ENCODE measurements around the gene SPRR2G. TPM values are rescaled to one million over a fixed set of nuclear protein-coding genes. Genes with fewer than 3 reads are reported as not detected.

SPRR2G gene
- total and polyA plus RNA-seq, 2 of the 8 experiments (the other 6 are each of a cell fraction or from before 2014, with no cell fraction given) = not detected

DNA sequence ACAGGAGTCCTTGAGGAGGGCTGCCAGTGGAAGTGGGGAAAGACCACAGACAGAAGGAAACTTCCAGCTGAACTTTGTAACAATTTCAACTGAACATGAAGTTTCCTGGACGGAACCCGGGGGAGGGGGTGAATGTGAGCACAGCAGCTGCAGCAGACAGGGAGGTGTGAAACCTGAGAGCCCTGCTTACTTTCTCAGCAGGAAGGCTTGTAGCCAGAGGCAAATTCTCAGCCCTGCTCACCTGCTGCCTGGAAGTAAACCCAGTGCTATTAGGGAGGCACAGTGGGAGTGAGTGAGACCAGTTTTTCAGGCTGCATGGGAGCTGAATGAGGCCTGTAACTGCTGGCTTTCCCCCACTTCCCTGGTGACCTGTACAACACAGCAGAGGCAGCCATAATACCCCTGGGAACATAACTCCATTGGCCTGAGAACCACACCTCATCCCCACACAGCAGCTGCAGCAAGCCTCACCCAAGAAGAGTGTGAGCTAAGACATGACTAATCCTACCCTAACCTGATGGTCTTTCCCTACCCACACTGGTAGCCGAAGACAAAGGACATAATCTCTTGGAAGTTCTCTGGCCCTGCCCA, 27.8 kb downstream of the SPRR2G start (continued):
- TF ChIP-seq, protein P1, sequence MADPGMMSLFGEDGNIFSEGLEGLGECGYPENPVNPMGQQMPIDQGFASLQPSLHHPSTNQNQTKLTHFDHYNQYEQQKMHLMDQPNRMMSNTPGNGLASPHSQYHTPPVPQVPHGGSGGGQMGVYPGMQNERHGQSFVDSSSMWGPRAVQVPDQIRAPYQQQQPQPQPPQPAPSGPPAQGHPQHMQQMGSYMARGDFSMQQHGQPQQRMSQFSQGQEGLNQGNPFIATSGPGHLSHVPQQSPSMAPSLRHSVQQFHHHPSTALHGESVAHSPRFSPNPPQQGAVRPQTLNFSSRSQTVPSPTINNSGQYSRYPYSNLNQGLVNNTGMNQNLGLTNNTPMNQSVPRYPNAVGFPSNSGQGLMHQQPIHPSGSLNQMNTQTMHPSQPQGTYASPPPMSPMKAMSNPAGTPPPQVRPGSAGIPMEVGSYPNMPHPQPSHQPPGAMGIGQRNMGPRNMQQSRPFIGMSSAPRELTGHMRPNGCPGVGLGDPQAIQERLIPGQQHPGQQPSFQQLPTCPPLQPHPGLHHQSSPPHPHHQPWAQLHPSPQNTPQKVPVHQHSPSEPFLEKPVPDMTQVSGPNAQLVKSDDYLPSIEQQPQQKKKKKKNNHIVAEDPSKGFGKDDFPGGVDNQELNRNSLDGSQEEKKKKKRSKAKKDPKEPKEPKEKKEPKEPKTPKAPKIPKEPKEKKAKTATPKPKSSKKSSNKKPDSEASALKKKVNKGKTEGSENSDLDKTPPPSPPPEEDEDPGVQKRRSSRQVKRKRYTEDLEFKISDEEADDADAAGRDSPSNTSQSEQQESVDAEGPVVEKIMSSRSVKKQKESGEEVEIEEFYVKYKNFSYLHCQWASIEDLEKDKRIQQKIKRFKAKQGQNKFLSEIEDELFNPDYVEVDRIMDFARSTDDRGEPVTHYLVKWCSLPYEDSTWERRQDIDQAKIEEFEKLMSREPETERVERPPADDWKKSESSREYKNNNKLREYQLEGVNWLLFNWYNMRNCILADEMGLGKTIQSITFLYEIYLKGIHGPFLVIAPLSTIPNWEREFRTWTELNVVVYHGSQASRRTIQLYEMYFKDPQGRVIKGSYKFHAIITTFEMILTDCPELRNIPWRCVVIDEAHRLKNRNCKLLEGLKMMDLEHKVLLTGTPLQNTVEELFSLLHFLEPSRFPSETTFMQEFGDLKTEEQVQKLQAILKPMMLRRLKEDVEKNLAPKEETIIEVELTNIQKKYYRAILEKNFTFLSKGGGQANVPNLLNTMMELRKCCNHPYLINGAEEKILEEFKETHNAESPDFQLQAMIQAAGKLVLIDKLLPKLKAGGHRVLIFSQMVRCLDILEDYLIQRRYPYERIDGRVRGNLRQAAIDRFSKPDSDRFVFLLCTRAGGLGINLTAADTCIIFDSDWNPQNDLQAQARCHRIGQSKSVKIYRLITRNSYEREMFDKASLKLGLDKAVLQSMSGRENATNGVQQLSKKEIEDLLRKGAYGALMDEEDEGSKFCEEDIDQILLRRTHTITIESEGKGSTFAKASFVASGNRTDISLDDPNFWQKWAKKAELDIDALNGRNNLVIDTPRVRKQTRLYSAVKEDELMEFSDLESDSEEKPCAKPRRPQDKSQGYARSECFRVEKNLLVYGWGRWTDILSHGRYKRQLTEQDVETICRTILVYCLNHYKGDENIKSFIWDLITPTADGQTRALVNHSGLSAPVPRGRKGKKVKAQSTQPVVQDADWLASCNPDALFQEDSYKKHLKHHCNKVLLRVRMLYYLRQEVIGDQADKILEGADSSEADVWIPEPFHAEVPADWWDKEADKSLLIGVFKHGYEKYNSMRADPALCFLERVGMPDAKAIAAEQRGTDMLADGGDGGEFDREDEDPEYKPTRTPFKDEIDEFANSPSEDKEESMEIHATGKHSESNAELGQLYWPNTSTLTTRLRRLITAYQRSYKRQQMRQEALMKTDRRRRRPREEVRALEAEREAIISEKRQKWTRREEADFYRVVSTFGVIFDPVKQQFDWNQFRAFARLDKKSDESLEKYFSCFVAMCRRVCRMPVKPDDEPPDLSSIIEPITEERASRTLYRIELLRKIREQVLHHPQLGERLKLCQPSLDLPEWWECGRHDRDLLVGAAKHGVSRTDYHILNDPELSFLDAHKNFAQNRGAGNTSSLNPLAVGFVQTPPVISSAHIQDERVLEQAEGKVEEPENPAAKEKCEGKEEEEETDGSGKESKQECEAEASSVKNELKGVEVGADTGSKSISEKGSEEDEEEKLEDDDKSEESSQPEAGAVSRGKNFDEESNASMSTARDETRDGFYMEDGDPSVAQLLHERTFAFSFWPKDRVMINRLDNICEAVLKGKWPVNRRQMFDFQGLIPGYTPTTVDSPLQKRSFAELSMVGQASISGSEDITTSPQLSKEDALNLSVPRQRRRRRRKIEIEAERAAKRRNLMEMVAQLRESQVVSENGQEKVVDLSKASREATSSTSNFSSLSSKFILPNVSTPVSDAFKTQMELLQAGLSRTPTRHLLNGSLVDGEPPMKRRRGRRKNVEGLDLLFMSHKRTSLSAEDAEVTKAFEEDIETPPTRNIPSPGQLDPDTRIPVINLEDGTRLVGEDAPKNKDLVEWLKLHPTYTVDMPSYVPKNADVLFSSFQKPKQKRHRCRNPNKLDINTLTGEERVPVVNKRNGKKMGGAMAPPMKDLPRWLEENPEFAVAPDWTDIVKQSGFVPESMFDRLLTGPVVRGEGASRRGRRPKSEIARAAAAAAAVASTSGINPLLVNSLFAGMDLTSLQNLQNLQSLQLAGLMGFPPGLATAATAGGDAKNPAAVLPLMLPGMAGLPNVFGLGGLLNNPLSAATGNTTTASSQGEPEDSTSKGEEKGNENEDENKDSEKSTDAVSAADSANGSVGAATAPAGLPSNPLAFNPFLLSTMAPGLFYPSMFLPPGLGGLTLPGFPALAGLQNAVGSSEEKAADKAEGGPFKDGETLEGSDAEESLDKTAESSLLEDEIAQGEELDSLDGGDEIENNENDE (IDR thresholded peaks at IDR 0.05; ENCODE audit: insufficient replicate concordance, low read length) = no peak
- TF ChIP-seq CBX5 (IDR thresholded peaks at IDR 0.05; ENCODE audit: low read depth, low read length) = no peak
- TF ChIP-seq CEBPB (IDR thresholded peaks at IDR 0.05; ENCODE audit: low read depth, low read length) = no peak
- TF ChIP-seq CTBP2 (IDR thresholded peaks at IDR 0.05; ENCODE audit: borderline replicate concordance, insufficient read depth, insufficient read length, low read length) = no peak
- TF ChIP-seq ASH2L (IDR thresholded peaks at IDR 0.05; ENCODE audit: low read length) = peak; percentile 66
- no peak for TF ChIP-seq BRCA1 (IDR thresholded peaks at IDR 0.05; ENCODE audit: low read depth, low read length)
- TF ChIP-seq NRF1 (IDR thresholded peaks at IDR 0.05; ENCODE audit: low read depth, low read length) = no peak
- TF ChIP-seq, protein P2, sequence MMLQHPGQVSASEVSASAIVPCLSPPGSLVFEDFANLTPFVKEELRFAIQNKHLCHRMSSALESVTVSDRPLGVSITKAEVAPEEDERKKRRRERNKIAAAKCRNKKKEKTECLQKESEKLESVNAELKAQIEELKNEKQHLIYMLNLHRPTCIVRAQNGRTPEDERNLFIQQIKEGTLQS (IDR thresholded peaks at IDR 0.05; ENCODE audit: insufficient read depth, low read depth, low read length) = no peak
- TF ChIP-seq JUN (IDR thresholded peaks at IDR 0.05; ENCODE audit: low read depth, low read length) = no peak
- TF ChIP-seq RXRA (IDR thresholded peaks at IDR 0.05; ENCODE audit: insufficient read depth, low read depth, low read length) = no peak
- no peak for TF ChIP-seq FOSL1 (IDR thresholded peaks at IDR 0.05; ENCODE audit: insufficient read depth, low read depth, low read length)

Data from H1 (cell line).